ENCODE measurements around the gene UQCC5. TPM values are rescaled to one million over a fixed set of nuclear protein-coding genes. Genes with fewer than 3 reads are reported as not detected.

The UQCC5 gene
- polyA plus RNA-seq, 1 donor = 14.0 TPM

DNA sequence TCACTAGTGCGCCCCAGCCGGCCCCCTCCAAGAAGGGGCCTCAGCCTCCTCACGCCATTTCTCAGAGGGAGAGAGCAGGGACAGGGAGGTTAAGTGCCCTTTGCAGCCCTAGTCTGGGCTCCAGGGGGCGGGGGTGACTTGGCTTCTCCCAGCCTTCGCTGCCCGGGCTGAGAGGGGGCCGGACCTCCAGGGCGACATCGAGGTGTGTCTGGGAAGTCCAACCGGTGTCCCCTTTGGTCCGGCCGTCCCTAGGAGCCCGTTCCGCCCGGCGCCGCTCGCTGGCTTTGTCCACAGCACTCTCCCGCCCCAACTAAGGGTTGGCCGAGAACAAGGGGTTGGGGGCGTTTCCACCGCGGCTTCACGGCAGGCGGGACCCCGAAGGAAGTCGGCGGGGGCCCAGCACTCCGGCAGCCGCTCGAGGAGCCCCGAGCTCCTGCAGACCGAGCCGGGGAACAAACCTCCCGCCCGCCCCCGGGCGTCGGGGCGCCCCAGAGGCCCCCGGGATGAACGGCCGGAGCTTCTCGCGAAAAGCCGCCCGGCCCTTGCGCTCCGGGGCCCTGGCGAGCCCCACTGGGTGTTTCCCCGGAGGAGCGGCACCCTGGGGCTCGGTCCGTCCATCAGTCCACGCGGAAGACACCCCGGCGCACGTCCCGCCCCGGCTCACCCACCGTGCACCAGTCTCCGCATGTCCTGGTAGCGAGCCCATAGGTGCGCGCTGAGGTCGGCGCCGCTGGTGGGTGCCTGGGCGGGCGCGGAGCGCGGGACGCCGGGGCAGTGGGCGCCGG is 3.4 kb upstream of the UQCC5 start:
- DNase-seq = no peak

DNA sequence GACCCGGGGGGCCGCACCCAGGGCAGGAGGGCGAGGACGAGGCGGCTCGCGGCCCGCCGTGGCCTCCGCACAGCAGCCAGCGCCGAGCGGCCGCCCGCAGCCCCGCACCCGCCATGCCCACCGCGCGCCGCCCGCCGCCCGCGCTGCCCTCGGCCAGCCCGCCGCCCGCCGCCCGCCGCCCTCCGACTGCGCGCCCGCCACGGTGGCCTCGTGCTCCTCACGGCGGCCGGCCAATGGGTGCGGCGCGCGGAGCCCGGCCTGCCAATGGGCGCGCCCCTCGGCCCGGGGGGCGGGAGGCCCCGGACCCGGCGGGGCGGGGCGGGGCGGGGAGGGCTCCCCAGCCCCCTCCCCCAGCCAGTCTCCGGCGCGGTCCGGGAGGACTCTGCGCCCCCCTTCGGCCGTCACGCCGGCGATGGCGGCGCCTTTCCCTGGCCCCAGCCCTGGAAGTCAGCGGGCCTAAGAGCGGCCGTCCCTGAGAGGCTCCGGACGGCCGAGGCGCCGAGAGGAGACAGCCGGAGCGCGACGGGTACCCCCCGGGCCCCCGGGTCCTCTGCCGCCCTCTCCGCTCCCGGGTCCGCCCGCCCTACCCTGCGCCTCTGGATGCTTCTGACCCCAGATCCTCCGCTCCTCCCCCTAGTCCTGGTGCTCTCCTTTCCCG is 2.7 kb upstream of the UQCC5 start, which contains the start of gene NT5DC2:
Gene NT5DC2 (minus strand): TSS at position 235 of the 658 bp plus-strand sequence. CDS start 120 bp downstream, at position 115.
- peak; percentile 73 for DNase-seq

DNA sequence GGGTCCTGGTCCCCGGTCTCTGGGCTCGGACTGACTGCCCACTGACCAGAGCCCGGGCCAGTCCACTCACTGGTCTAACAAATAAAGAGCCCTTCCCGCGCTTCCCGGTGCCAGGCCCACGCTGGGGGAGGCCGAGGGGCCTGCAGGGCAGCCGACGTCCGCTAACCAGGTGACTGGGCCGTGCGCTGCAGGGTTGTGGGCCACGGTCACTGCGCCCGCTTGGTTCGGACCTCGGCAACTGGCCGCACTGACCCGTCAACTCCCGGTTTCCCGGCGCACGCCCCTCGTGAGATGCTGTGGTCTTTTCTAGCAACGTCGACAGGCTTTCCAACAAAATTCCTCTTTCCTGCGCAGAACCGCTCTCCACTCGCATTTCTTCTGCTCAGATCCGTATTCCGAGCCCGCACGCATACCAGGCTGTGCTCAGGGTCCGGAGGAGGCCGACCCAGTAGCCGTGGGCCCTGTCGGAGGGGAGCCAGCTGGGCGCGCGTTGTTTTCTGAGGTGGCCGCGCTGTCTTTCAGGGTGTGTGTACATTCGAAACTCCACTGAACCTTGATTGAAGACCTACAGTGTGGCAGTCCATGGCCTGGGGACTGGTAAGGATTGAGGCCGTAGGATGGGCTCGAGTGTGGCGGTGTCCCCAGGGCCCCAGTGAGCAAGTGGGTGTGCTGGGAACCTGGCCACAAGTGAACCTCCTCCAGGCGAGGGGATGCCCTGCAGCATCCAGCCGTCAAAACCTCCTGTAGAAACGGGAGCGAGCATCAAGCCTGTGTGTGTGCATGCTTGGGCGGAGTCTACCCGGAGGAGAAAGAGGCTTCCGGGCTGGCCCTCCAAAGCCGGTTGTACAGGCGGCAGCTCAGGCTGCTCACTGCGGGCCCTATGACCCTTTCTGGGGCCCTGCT is 1.9 kb upstream of the UQCC5 start:
- DNase-seq = no peak

DNA sequence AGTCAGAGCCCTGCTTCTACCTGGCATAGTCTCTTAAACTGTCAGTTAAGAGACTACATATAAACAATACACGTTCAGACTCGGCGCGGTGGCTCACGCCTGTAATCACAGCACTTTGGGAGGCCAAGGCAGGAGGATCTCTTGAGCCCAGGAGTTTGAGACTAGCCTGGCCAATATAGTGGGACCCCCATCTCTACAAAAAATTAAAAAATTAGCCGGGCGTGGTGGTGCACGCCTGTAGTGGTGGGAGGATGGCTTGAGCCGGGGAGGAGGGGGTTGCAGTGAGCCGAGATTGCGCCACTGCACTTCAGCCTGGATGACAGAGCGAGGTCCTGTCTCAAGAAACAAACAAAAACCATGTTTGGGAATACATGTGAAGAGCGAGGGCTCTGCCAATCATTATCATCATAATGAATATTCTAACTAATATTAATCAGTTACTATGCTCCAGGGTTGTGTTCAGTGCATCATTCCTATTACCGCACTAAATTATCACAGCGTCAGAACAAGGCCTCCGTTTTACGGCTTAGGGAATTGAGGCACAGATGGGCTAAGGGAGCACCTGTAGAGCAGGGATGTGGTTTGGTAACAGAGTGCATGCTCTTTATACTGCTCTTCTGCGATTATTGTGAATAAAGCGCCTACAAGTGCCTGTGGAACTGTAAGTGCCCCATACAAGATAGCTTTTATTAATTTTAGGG is 844 bp upstream of the UQCC5 start:
- no peak for DNase-seq

DNA sequence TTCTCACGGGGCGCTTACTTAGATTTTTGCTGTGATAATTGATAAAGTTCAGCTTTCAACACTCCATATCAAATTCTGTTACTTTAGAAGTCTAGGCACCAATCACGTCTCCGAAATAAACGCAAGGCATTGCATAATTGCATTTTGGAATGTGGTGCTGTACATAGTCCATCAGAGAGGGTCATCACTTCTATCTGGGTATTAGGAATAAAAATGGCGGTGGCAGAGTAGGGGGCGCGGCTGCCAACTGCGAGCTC is 365 bp upstream of the UQCC5 start:
- DNase-seq = no peak

DNA sequence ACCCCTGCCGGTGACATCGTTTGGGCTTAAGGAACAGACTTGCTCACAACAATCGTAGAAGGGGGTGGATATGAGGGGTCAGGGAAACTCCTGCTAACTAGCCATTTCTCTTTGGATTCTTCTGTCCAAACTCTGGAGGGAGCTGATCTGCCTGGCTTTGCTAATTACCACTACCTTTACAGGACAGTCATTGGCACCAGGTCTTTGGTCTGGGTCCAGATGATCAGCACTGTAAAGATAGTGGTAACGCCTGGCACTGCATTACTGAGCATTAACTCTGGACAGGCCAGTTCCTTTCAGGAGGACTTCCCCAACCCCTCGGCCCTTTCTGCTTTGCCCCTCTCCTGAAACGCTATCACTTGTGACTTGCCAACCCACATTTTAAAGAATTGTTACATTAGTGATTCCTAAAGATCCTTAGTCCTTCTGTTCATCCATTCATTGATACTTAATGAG is 788 bp downstream of the UQCC5 start:
- DNase-seq = no peak

DNA sequence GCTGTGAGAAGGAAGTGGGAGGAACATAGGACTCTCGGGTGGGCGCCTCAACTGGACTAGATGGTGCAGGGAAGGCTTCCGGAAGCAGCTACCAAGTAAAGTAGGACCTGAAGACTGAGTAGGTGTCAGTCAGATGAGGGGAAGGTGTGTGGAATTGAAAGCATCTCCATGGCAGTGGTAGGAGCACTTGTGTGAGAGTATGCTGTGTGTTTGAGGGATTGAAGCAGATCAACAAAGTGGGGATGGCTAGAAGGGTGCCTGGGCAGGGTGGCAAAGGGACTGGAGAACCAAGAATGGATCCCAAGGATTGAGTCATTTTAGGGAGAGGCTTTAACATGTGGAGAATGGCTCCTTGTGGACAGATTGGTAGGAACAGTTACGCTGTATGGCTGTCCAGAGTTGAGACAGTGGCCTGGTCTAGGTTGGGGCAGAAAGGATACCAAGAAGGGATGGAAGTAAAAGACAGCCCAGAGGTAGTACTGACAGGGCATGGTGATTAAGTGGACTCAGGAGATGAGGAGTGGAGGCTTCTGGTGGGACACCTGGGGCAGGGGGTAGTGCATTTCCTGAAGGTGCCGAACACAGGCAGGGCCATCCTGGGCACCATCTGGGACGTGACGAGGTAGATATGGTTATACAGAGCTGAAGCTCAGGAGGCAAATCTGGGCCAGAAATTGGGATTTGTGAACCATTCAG is 1.5 kb downstream of the UQCC5 start:
- DNase-seq = no peak

DNA sequence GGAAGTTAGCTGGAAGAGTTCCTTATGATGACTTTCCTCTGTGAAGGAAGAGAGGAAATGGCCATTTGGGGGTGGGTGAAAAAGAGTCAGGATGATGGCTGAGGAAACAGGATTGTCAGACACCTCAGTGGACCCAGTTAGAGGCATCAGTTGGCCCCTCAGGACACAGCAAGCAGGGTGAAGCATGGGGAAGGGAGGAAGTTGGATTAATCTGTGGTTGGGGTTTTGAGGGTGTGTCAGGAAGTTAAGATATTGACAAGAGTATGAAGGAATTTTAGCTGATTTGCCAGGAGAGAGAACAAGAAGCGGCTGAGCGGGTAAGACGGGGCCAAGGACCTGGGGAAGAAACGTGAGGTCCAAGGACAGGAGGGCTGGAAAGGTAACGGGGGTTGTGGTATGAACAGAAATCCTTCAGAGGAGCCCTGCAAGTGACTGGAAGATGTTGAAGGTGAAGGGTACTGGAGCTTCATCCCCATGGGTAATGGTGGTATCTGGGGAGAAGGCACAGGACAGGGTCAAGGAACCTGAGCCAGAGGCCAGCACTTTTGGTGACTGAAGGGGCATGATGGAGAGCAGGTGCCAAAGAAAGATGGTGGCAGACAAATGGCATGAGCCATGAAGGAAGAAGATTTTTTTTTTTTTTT is 2.7 kb downstream of the UQCC5 start:
- no peak for DNase-seq

DNA sequence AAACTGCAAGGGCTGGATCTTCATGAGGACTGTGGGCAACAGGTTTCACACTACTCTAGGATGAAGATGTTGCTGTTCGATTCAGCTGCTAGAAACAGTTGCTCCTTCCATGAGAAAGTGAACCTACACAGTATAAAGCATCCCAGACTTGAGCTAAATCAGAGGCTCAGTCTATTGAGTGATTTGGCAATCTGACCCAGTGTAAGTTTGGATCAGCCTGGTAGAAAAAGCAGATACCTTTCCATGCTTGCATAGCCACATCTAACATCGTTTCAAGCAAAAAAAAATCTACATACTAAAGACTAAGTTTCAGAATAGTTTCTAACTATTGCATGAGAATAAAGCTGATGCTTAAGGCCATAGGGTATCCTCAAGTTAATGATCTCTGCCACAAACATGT is 4.6 kb downstream of the UQCC5 start:
- DNase-seq = no peak

DNA sequence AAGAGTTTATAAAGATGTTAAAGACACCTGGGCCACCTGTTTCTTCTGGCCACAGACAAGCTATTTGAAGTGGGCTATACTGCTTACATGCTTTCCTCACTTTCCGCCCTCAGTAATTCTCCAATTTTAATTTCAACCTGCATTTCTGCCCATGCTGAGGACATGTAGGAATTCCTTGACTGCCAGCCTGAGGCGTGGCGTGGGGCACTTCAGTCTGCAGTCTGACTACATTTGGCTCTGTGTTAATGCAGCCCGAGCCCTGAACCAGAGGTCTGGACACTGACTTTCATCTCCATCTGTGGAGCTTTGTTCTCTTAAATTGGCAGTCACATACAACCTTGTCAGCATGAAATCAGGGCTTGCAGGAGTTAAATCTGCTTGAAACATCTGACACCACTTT is 8.5 kb downstream of the UQCC5 start:
- DNase-seq = no peak

DNA sequence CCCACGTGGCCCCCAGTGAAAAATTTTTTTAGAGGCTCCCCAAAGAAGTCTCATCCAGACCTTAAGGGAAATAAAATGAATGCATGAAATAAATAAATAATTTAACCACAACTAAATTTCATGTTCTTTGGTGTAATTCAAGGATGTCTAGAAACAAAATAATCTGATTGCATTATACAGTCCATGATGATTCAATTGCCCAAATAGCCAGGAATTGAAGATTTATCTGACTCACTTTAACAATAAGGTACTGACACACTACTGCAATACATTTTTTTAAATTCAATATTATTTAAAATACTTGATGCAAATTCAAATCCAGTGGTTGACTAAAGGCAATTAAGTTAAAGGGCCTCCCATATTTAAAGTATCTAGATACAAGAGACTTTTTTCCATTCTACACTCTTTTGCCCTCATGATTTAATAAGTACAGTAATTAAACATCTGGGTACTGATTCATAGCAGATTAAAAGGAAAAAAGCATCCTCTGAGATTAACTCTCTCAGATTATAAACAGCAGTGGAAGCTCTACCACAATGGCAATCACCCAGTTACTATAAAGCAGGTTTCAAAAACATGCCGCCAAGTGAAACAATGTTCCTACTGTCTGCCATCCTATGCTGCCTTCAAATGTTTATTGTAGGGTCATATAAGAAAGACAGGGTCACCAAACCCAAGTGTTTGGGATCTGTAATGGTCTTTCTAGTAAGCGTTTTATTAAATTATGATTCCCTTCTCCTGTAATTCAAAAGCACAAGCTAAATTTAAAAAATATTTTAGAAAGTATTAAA is 9.9 kb downstream of the UQCC5 start:
- no peak for DNase-seq

DNA sequence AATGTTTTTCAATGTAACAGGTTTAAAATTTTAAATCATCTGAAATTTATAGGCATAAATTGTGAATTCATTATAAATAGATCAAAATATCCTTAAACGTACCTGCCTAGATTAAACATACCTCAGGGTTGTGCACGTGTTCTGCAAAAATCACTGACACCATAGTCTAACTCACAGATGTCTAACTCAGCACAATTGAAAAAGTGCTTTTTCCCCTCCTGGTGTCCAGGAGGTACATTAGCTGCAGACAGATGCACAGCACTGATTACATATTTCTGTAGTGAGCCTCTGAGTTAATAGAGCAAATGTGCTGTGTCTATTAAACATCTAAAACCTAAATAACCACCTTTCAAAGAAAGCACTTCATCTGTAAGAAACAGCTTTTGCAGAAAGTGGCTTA is 10.7 kb downstream of the UQCC5 start:
- DNase-seq = no peak

DNA sequence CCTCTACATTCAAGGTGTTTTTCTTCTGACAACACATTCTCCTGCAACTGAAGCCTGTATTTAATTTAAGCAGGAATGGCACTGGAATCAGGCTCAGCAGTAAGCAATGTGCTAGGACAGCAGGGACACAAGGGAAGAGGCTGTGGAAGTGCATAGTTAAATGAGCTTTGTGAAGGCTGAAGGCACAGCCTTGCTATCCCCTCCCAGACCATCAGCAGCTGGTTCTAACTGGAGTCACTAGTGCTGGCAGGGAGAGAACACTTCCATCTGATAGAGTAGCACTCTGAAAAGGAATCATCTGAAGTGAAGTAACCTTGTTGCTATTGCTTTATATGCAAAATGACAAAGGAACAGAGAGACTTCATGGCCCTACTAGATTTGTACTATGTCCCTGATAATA is 14.7 kb downstream of the UQCC5 start:
- no peak for DNase-seq

DNA sequence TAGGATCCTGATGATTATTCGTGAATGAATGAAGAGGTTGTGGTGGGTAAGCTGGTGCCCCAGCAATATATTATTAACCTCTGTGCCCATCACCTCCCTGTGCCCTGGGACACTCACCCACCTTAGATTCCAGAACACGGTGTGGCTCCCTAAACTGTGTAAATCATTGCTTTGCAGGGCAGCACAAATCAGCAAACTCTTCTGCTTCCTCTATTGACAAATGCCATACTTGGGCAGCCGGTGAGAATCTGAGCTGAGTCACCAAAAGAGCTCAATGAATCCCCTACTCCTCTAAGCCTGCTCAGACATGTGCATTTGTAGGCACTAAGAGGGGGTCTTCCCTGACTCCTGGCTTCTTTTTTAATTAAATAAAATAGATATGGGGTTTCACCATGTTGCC is 15.7 kb downstream of the UQCC5 start:
- no peak for DNase-seq

DNA sequence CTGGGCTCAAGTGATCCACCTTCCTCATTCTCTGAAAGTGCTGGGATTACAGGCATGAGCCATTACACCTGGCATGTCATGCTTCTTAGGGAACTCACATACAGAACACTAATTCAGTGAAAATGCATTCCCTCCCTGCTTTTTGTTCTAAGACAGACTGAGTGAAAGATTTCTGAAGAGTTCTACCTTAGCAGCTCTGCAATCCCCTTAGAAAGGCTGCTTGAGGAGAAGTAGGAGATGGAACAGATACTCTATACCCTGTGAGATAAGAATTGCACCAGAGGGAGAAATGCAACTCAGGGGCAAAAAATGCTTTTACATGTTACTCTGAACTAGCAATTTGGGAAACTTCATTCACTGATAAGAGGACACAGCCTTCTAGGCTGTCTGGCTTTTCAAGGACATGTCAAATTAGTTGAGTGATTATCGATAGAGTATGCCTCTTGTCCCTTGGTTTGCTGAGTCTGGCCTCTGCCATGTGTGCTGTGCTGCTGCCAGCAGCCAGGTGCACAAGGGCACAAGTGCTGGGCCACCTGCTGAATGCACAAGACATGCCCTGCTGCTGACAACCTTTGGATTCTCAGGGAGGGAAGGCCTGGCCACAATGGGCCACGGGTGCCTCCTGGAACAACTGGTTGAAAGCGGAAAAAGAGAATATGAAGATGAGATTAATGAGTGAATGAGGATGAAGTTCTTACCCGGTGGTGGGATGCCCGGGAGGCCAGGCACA is 17.8 kb downstream of the UQCC5 start:
- no peak for DNase-seq

DNA sequence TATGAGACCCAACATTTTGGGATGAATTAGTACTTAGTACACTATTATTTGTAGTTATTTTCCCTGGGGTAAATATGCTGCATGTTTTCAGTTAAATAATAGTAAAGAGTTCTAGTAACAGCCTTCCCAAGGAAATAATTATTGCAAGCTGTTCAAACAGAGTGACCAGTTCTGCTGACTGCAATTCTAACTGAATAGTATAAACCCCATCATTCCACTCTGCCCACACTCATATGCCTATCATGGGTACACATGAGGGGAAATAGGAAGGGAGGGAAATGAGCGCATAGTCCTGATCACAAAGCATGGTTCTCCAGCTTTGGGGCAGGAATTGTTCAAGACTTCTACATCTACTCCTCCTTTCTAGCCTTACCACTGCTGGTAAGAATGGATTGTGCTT is 18.7 kb downstream of the UQCC5 start:
- DNase-seq = no peak

DNA sequence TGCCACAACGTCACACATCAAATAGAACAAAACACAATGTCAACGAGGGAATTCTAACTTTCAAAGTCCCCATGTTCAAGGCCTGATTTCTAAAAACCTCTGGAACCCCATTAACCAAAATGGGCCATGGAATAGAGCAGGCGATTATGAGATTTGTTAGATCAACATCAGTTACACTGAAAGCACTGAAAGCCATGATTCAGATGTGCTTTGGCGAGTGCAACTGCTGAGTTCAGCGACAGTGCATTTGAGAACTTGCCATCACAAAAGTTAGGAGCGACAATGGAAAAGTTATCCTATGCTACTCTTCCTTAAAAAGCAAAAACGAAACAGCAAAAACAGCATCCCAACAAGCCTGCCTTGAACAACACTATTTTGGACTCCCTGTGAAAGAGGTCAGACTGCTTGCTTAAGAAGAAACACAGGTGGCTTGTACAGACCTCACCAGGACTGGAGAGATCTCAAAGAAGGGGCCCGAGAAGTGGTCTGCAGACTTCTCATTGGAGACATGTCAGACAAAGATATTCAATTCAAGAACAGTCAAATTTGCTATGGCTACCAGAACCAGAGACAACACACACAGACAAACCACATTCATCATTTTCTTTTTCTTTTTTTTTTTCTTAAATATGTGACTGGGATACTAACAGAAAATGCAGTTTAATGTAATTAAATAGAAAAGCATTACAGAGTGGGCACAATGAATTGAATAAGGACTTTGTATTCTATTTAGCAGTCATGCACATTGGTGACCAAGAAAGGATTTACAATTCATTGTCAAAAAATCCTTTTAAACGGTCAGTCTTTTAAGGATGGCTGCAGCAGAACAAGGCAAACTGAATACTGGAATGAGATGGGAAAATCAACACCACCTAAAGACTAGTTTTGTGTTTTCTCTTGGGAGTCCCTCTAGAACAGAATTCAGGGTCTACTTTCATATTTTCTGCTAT is 20.9 kb downstream of the UQCC5 start:
- no peak for DNase-seq

DNA sequence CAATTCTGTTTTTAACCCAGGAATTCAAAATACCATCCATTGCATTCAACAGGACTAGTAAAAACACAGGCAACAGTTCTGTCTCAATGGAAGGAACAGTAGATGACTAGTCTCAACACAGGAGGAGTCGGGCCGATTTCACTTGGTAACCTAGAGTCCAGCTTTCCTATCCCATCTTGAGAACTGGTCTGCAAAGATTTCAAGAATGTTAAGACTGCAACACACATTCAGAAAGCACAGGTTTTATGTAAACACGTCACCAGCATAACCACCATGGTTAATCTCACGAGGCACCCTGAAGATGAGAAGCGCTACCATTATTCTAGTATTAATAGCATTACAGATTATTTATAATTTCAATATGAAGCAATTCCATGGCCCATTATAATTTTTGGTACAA is 22.0 kb downstream of the UQCC5 start:
- DNase-seq = no peak
